ENCODE results near the gene CD200R1. TPM values are rescaled to one million over a fixed set of nuclear protein-coding genes. Genes with fewer than 3 reads are reported as not detected.

CD200R1 gene
- total RNA-seq, 2 donors from 2014 or later = 5.7 to 6.7 TPM

GRCh38 chr3:112888381-112889085 is 86.4 kb downstream of the CD200R1 start:
- no peak for ATAC-seq (replicated peaks)
- Mint-ChIP-seq H3K4me3 (no peak overlapping the region), H3K4me1 (no peaks in the 10 kb centered on the region), H3K36me3 (ENCODE audit: low read depth) (no peaks in the 10 kb centered on the region), H3K27me3 (peaks cover 3% of the 10 kb centered on the region), H3K9me3 (no peaks in the 10 kb centered on the region), H3K27ac (no peak overlapping the region)

GRCh38 chr3:112884678-112885290 is 90.1 kb downstream of the CD200R1 start:
- H3K4me3 Mint-ChIP-seq = no peak overlapping the region
- no peak overlapping the region for H3K27ac Mint-ChIP-seq
- H3K36me3 Mint-ChIP-seq (ENCODE audit: low read depth) = no peaks in the 10 kb centered on the region
- H3K4me1 Mint-ChIP-seq = no peaks in the 10 kb centered on the region
- no peaks in the 10 kb centered on the region for H3K27me3 Mint-ChIP-seq
- ATAC-seq (replicated peaks) = no peak
- H3K9me3 Mint-ChIP-seq = peaks cover 3% of the 10 kb centered on the region

GRCh38 chr3:112881891-112882290 is 93.0 kb downstream of the CD200R1 start:
- H3K27ac Mint-ChIP-seq = no peak overlapping the region
- no peak for ATAC-seq (replicated peaks)
- H3K4me3 Mint-ChIP-seq = no peak overlapping the region

GRCh38 chr3:112875561-112875960 is 99.3 kb downstream of the CD200R1 start:
- no peaks in the 10 kb centered on the region for H3K36me3 Mint-ChIP-seq (ENCODE audit: low read depth)
- no peaks in the 10 kb centered on the region for H3K27me3 Mint-ChIP-seq
- no peaks in the 10 kb centered on the region for H3K4me1 Mint-ChIP-seq
- no peak overlapping the region for H3K4me3 Mint-ChIP-seq
- H3K9me3 Mint-ChIP-seq = peaks cover 17% of the 10 kb centered on the region
- no peak for ATAC-seq (replicated peaks)
- no peak overlapping the region for H3K27ac Mint-ChIP-seq

More at GRCh38 chr3:112881891-112882290, 93.0 kb downstream of the CD200R1 start:
- Mint-ChIP-seq H3K27me3 (no peaks in the 10 kb centered on the region), H3K36me3 (ENCODE audit: low read depth) (no peaks in the 10 kb centered on the region), H3K4me1 (no peaks in the 10 kb centered on the region), H3K9me3 (peaks cover 5% of the 10 kb centered on the region)

DNA sequence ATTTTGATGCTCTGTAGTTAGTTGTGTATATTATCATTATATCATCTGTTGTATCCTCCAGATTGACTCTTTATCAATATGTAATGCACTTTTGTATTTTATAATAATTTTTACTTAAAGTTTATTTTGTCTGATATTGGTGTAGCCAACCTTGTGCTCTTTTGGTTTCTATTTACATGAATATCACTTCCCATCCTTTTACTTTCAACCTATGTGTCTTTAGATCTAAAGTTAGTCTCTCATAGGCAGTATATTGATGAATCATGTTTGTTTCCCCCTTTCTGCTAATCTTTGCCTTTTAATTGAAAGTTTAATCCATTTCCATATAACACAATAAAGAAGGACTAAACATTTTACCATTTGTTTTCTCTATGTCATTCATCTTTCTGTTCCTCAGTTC is 100.2 kb downstream of the CD200R1 start:
- H3K27ac Mint-ChIP-seq = no peak overlapping the region
- H3K9me3 Mint-ChIP-seq = peaks cover 19% of the 10 kb centered on the region
- no peak overlapping the region for H3K4me3 Mint-ChIP-seq
- H3K4me1 Mint-ChIP-seq = no peaks in the 10 kb centered on the region
- no peak for ATAC-seq (replicated peaks)
- no peaks in the 10 kb centered on the region for H3K27me3 Mint-ChIP-seq
- no peaks in the 10 kb centered on the region for H3K36me3 Mint-ChIP-seq (ENCODE audit: low read depth)

GRCh38 chr3:112873632-112874031 is 101.3 kb downstream of the CD200R1 start:
- Mint-ChIP-seq H3K27me3 (no peaks in the 10 kb centered on the region), H3K9me3 (peaks cover 17% of the 10 kb centered on the region), H3K36me3 (ENCODE audit: low read depth) (no peaks in the 10 kb centered on the region), H3K4me1 (no peaks in the 10 kb centered on the region), H3K4me3 (no peak overlapping the region), H3K27ac (no peak overlapping the region)
- no peak for ATAC-seq (replicated peaks)

GRCh38 chr3:112871735-112872134 is 103.2 kb downstream of the CD200R1 start:
- no peak for ATAC-seq (replicated peaks)
- H3K36me3 Mint-ChIP-seq (ENCODE audit: low read depth) = no peaks in the 10 kb centered on the region

More at GRCh38 chr3:112871735-112872134, 103.2 kb downstream of the CD200R1 start:
- Mint-ChIP-seq H3K27ac (no peak overlapping the region), H3K27me3 (no peaks in the 10 kb centered on the region), H3K4me3 (no peak overlapping the region), H3K4me1 (no peaks in the 10 kb centered on the region), H3K9me3 (peaks cover 17% of the 10 kb centered on the region)

Other genes with a start within 250 kb of the CD200R1 start
- gene CD200R1L, start 128.2 kb downstream of the CD200R1 start, total RNA-seq = not detected
- gene GTPBP8, start 15.9 kb upstream of the CD200R1 start, total RNA-seq = 10 to 100 TPM; 18.8 to 23.6 TPM
- under 1 TPM in 1 of 2 donors, not detected in 1; 0.66 TPM for gene BOC, start 236.5 kb upstream of the CD200R1 start, total RNA-seq